ENCODE data around the gene SKOR2. TPM values are rescaled to one million over a fixed set of nuclear protein-coding genes. Genes with fewer than 3 reads are reported as not detected.

The SKOR2 gene
- total RNA-seq, 1 donor, result not detected

GRCh38 chr18:47263430-47264307, 12.2 kb upstream of the SKOR2 start:
- H3K27me3 ChIP-seq (ENCODE audit: insufficient read depth, low read length), result peaks cover 76% of the 10 kb centered on the region
- H3K4me3 ChIP-seq (ENCODE audit: low read length), result no peak overlapping the region
- H3K4me1 ChIP-seq (ENCODE audit: insufficient read depth, low read length), result no peaks in the 10 kb centered on the region
- no peaks in the 10 kb centered on the region for H3K9me3 ChIP-seq (ENCODE audit: low read depth, low read length)

GRCh38 chr18:47263150-47263429, 11.6 kb upstream of the SKOR2 start:
- Histone ChIP-seq H3K4me1 (ENCODE audit: insufficient read depth, low read length) (no peaks in the 10 kb centered on the region), H3K27me3 (ENCODE audit: insufficient read depth, low read length) (peaks cover 82% of the 10 kb centered on the region), H3K4me3 (ENCODE audit: low read length) (no peak overlapping the region), H3K9me3 (ENCODE audit: low read depth, low read length) (no peaks in the 10 kb centered on the region)

- Histone ChIP-seq H3K4me3 (ENCODE audit: low read length) (no peak overlapping the region), H3K27me3 (ENCODE audit: insufficient read depth, low read length) (peaks cover 78% of the 10 kb centered on the region), H3K9me3 (ENCODE audit: low read depth, low read length) (no peaks in the 10 kb centered on the region), H3K4me1 (ENCODE audit: insufficient read depth, low read length) (no peaks in the 10 kb centered on the region)
Measured at GRCh38 chr18:47262301-47263149, 11.1 kb upstream of the SKOR2 start.

GRCh38 chr18:47261902-47262300, 10.4 kb upstream of the SKOR2 start:
- H3K27me3 ChIP-seq (ENCODE audit: insufficient read depth, low read length), result peaks cover 83% of the 10 kb centered on the region
- H3K4me3 ChIP-seq (ENCODE audit: low read length), result no peak overlapping the region
- no peaks in the 10 kb centered on the region for H3K4me1 ChIP-seq (ENCODE audit: insufficient read depth, low read length)
- no peaks in the 10 kb centered on the region for H3K9me3 ChIP-seq (ENCODE audit: low read depth, low read length)

GRCh38 chr18:47260924-47261701, 9.7 kb upstream of the SKOR2 start:
- Histone ChIP-seq H3K27me3 (ENCODE audit: insufficient read depth, low read length) (peaks cover 88% of the 10 kb centered on the region), H3K4me3 (ENCODE audit: low read length) (no peak overlapping the region), H3K9me3 (ENCODE audit: low read depth, low read length) (no peaks in the 10 kb centered on the region), H3K4me1 (ENCODE audit: insufficient read depth, low read length) (no peaks in the 10 kb centered on the region)

GRCh38 chr18:47260120-47260923, 8.9 kb upstream of the SKOR2 start:
- Histone ChIP-seq H3K4me3 (ENCODE audit: low read length) (no peak overlapping the region), H3K27me3 (ENCODE audit: insufficient read depth, low read length) (peaks cover 90% of the 10 kb centered on the region), H3K9me3 (ENCODE audit: low read depth, low read length) (no peaks in the 10 kb centered on the region), H3K4me1 (ENCODE audit: insufficient read depth, low read length) (no peaks in the 10 kb centered on the region)

- H3K9me3 ChIP-seq (ENCODE audit: low read depth, low read length), result no peaks in the 10 kb centered on the region
- H3K4me3 ChIP-seq (ENCODE audit: low read length), result no peak overlapping the region
- peaks cover 94% of the 10 kb centered on the region for H3K27me3 ChIP-seq (ENCODE audit: insufficient read depth, low read length)
- no peaks in the 10 kb centered on the region for H3K4me1 ChIP-seq (ENCODE audit: insufficient read depth, low read length)
Measured at GRCh38 chr18:47254341-47254939, 3.0 kb upstream of the SKOR2 start.

GRCh38 chr18:47253101-47253654, 1.7 kb upstream of the SKOR2 start:
- no peaks in the 10 kb centered on the region for H3K9me3 ChIP-seq (ENCODE audit: low read depth, low read length)
- H3K27me3 ChIP-seq (ENCODE audit: insufficient read depth, low read length), result peaks cover 93% of the 10 kb centered on the region
- H3K4me3 ChIP-seq (ENCODE audit: low read length), result no peak overlapping the region
- no peaks in the 10 kb centered on the region for H3K4me1 ChIP-seq (ENCODE audit: insufficient read depth, low read length)

GRCh38 chr18:47250391-47251046, 941 bp downstream of the SKOR2 start:
- Histone ChIP-seq H3K4me3 (ENCODE audit: low read length) (no peak overlapping the region), H3K9me3 (ENCODE audit: low read depth, low read length) (no peaks in the 10 kb centered on the region), H3K4me1 (ENCODE audit: insufficient read depth, low read length) (no peaks in the 10 kb centered on the region), H3K27me3 (ENCODE audit: insufficient read depth, low read length) (peaks cover 82% of the 10 kb centered on the region)

- H3K4me1 ChIP-seq (ENCODE audit: insufficient read depth, low read length), result no peaks in the 10 kb centered on the region
- H3K4me3 ChIP-seq (ENCODE audit: low read length), result no peak overlapping the region
- no peaks in the 10 kb centered on the region for H3K9me3 ChIP-seq (ENCODE audit: low read depth, low read length)
- H3K27me3 ChIP-seq (ENCODE audit: insufficient read depth, low read length), result peaks cover 82% of the 10 kb centered on the region
Measured at GRCh38 chr18:47249314-47249981, 2.0 kb downstream of the SKOR2 start.

GRCh38 chr18:47248604-47249313, 2.7 kb downstream of the SKOR2 start:
- no peaks in the 10 kb centered on the region for H3K9me3 ChIP-seq (ENCODE audit: low read depth, low read length)
- H3K4me3 ChIP-seq (ENCODE audit: low read length), result no peak overlapping the region
- H3K4me1 ChIP-seq (ENCODE audit: insufficient read depth, low read length), result no peaks in the 10 kb centered on the region
- peaks cover 82% of the 10 kb centered on the region for H3K27me3 ChIP-seq (ENCODE audit: insufficient read depth, low read length)

GRCh38 chr18:47248115-47248603, 3.3 kb downstream of the SKOR2 start:
- H3K4me1 ChIP-seq (ENCODE audit: insufficient read depth, low read length), result no peaks in the 10 kb centered on the region
- peaks cover 82% of the 10 kb centered on the region for H3K27me3 ChIP-seq (ENCODE audit: insufficient read depth, low read length)
- H3K4me3 ChIP-seq (ENCODE audit: low read length), result no peak overlapping the region
- H3K9me3 ChIP-seq (ENCODE audit: low read depth, low read length), result no peaks in the 10 kb centered on the region
